ENCODE results near the gene GSDMA.
A peak's percentile ranks its signal among the peaks of the same experiment; 100 is the strongest.
"Not testable (repeated sequence)": the region's sequence is repeated elsewhere in the genome, so short reads cannot be mapped to it uniquely, and the experiment has no call there.

GSDMA gene

DNA sequence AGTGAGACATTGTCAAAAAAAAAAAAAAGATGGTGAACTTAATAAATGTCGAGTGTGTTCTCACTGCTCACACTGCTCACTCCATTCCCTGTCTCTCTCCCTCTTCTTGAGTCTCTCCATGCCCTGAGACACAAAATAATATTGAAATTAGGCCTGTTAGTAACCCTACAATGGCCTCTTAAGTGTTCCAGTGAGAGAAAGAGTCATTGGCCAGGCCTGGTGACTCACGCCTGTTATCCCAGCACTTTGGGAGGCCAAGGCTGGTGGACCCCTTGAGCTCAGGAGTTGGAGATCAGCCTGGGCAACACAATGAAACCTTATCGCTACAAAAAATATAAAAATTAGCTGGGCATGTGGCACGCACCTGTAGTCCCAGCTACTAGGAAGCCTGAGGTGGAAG lies 36.3 kb downstream of the GSDMA start:
- DNase-seq, result no peak

DNA sequence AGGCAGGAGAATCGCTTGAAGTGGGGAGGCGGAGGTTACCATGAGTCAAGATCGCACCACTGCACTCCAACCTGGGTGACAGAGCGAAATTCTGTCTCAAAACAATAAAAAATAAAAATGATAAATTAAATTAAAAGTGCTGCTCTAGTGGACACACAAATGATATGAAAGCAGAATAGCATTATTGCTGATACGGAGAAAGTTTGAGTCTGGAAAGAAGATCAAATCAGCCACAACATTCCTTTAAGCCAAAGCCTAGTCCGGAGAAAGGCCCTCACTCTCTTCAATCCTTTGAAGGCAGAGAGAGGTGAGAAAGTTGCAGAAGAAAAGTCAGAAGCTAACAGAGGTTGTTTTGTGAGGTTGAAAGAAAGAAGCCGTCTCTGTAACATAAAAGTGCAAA lies 37.4 kb downstream of the GSDMA start:
- no peak for DNase-seq

DNA sequence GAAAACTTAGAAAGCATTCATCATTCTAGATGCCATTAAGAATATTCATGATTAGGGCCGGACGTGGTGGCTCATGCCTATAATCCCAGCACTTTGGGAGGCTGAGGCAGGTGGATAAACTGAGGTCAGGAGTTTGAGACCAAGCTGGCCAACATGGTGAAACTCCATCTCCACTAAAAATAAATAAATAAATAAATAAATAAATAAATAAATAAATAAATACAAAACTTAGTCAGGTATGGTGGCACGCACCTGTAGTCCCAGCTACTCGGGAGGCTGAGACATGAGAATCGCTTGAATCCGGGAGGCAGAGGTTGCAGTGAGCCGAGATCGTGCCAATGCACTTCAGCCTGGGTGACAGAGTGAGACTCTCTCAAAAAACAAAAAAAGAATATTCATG lies 38.5 kb downstream of the GSDMA start:
- DNase-seq, result not testable (repeated sequence)

DNA sequence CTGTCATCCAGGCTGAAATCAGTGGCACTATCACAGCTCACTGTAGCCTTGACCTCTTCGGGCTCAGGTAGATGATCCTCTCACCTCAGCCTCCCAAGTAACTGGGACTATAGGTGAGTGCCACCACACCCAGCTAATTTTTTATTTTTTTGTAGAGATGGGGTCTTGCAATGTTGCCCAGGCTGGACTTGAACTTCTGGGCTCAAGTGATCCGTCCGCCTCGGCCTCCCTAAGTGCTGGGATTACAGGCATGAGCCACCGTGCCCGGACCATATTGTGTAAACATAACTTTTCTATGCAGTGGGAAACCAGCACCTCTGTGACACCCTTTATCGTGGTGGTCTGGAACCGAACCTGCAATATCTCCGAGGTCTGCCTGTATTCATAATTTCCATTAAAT lies 41.3 kb downstream of the GSDMA start:
- DNase-seq, result no peak

DNA sequence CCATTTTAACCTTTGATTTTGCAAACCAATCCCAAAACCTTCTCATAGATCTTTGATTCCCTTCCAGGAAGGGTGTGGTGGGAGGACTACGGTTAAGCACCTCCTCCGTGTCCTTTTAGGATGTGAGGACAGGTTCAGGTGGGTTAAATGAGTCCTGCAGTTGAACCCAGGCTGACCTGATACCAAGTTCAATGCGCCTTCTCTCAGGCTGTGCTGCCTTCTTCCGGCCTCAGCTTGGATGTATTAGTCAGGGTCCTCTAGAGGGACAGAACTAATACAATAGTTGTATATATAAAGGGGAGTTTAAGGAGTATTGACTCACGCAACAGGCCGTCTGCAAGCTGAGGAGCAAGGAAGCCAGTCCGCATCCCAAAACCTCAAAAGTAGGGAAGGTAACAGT lies 41.9 kb downstream of the GSDMA start:
- DNase-seq, result no peak

DNA sequence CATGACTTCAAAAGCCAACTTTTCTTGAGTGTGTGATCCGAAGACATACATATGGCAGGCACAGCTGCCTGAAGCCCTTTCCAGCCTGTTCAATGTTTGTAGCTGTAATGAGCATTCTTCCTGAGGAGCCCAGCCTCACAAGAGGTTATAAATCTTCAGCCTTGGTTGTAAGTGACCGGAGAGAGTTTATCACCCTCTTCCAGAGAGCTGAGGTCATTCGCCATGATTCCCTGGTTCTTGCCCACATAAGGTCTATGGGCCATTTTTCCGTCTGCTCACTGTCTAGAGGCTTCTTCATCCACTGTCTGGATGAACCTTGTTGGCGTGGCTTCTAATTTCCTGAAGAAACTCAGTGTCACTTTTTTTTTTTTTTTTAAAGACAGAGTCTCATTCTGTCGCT lies 42.7 kb downstream of the GSDMA start:
- no peak for DNase-seq

DNA sequence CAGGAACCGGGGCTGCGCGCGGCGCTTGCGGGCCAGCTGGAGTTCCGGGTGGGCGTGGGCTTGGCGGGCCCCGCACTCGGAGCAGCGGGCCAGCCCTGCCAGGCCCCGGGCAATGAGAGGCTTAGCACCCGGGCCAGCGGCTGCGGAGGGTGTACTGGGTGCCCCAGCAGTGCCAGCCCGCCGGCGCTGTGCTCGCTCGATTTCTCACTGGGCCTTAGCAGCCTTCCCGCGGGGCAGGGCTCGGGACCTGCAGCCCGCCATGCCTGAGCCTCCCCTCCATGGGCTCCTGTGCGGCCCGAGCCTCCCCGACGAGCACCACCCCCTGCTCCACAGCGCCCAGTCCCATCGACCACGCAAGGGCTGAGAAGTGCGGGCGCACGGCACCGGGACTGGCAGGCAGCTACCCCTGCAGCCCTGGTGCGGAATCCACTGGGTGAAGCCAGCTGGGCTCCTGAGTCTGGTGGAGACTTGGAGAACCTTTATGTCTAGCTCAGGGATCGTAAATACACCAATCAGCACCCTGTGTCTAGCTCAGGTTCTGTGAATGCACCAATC lies 48.2 kb downstream of the GSDMA start:
- not testable (repeated sequence) for DNase-seq

DNA sequence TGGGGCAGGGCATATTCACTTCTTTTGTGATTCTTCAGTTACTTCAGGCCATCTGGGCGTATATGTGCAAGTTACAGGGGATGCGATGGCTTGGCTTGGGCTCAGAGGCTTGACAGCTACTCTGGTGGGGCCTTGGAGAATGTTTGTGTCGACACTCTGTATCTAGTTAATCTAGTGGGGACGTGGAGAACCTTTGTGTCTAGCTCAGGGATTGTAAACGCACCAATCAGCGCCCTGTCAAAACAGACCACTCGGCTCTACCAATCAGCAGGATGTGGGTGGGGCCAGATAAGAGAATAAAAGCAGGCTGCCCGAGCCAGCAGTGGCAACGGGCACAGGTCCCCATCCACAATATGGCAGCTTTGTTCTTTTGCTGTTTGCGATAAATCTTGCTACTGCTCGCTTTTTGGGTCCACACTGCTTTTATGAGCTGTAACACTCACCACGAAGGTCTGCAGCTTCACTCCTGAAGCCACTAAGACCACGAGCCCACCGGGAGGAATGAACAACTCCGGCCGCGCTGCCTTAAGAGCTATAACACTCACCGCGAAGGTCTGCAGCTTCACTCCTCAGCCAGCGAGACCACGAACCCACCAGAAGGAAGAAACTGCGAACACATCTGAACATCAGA lies 49.3 kb downstream of the GSDMA start:
- not testable (repeated sequence) for DNase-seq

DNA sequence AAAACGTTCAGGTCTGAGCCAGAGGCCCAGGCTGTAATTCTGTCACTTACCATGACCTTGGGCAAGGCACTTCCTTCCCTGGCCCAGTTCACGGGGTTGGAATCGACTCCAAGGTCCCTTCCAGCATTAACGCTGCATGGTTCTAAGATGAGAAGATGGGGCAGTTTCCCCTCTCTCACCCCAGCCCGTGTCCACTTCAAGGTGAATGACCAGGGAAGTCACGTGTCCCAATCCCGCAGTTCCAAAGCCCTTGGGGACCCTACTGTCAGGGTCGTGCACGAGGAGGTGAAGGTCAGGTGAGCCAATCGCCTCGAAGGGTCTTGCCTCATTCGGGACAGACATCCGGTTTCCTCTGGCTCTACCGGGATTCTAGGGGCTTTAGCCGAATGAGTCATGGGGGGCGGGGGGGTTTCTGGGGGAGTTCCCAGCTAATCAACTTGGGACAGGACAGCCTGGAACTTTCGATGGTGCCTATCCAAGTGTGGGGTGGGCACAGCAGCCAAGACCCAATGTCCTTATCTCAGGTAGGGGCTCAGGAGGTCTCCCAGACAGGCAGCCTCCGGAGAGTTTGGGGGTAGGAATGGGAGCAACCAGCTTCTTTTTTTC lies 51.7 kb downstream of the GSDMA start:
- peak; percentile 45 to 69 (median 67) for DNase-seq

DNA sequence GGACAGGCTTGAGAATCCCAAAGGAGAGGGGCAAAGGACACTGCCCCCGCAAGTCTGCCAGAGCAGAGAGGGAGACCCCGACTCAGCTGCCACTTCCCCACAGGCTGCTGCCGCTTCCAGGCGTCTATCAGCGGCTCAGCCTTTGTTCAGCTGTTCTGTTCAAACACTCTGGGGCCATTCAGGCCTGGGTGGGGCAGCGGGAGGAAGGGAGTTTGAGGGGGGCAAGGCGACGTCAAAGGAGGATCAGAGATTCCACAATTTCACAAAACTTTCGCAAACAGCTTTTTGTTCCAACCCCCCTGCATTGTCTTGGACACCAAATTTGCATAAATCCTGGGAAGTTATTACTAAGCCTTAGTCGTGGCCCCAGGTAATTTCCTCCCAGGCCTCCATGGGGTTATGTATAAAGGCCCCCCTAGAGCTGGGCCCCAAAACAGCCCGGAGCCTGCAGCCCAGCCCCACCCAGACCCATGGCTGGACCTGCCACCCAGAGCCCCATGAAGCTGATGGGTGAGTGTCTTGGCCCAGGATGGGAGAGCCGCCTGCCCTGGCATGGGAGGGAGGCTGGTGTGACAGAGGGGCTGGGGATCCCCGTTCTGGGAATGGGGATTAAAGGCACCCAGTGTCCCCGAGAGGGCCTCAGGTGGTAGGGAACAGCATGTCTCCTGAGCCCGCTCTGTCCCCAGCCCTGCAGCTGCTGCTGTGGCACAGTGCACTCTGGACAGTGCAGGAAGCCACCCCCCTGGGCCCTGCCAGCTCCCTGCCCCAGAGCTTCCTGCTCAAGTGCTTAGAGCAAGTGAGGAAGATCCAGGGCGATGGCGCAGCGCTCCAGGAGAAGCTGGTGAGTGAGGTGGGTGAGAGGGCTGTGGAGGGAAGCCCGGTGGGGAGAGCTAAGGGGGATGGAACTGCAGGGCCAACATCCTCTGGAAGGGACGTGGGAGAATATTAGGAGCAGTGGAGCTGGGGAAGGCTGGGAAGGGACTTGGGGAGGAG lies 52.5 kb downstream of the GSDMA start, which contains the start of gene CSF3:
Gene CSF3 (plus strand): TSS at position 436 of the 993 bp plus-strand sequence. CDS start 35 bp downstream, at position 471.
- DNase-seq, result peak; percentile 68 to 89 (median 75)

DNA sequence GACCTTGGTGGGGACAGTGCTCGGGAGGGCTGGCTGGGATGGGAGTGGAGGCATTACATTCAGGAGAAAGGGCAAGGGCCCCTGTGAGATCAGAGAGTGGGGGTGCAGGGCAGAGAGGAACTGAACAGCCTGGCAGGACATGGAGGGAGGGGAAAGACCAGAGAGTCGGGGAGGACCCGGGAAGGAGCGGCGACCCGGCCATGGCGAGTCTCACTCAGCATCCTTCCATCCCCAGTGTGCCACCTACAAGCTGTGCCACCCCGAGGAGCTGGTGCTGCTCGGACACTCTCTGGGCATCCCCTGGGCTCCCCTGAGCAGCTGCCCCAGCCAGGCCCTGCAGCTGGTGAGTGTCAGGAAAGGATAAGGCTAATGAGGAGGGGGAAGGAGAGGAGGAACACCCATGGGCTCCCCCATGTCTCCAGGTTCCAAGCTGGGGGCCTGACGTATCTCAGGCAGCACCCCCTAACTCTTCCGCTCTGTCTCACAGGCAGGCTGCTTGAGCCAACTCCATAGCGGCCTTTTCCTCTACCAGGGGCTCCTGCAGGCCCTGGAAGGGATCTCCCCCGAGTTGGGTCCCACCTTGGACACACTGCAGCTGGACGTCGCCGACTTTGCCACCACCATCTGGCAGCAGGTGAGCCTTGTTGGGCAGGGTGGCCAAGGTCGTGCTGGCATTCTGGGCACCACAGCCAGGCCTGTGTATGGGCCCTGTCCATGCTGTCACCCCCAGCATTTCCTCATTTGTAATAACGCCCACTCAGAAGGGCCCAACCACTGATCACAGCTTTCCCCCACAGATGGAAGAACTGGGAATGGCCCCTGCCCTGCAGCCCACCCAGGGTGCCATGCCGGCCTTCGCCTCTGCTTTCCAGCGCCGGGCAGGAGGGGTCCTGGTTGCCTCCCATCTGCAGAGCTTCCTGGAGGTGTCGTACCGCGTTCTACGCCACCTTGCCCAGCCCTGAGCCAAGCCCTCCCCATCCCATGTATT lies 53.5 kb downstream of the GSDMA start:
- peak in 2 of 3 donors; percentile 35 to 55 for DNase-seq

DNA sequence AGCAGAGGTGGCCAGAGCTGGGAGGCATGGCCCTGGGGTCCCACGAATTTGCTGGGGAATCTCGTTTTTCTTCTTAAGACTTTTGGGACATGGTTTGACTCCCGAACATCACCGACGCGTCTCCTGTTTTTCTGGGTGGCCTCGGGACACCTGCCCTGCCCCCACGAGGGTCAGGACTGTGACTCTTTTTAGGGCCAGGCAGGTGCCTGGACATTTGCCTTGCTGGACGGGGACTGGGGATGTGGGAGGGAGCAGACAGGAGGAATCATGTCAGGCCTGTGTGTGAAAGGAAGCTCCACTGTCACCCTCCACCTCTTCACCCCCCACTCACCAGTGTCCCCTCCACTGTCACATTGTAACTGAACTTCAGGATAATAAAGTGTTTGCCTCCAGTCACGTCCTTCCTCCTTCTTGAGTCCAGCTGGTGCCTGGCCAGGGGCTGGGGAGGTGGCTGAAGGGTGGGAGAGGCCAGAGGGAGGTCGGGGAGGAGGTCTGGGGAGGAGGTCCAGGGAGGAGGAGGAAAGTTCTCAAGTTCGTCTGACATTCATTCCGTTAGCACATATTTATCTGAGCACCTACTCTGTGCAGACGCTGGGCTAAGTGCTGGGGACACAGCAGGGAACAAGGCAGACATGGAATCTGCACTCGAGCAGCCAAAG lies 54.7 kb downstream of the GSDMA start:
- DNase-seq, result no peak

DNA sequence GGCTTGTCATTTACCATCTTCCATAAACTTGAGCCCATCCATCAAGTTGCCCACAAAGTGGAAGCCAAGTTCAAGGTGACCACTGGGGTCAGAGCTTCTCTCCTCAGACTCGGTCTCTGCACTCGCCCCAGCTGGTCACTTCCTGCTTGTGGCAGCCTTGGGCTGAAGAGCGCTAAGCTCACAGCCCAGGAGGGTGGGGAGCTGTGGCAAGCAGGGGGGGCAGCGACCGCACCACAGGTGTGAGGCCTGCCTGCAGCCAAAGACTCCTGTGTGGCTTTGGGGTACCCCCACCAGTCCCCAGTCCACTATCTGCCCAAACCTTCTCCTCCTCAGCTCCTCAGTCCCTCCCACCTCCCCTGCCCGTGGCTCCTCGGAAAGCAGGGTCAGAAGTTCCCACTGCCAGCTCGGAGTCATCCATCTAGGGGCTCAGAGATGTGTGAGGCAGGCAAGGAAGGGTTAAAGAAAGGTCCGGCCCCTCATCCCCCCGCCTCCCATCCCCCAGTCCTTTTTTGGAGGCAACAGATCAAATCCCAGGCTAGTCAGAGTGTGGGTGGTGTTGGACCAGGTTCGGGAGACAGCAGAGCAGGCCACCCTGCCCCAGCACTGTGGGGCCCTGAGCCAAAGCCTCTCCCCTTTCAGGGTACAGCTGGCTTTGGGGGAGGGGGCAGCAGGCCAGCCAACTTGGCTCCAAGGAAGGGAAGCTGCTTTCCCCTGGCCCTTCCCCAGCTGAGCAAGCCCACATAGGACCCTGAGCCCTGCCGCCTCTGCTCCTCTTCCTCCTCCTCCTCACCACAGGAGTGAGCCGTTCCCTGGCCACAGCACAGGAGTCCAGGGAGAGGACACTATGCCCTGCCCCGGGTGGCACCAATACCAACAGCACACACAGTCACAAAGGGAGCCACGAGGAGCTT lies 55.7 kb downstream of the GSDMA start:
- DNase-seq, result no peak

DNA sequence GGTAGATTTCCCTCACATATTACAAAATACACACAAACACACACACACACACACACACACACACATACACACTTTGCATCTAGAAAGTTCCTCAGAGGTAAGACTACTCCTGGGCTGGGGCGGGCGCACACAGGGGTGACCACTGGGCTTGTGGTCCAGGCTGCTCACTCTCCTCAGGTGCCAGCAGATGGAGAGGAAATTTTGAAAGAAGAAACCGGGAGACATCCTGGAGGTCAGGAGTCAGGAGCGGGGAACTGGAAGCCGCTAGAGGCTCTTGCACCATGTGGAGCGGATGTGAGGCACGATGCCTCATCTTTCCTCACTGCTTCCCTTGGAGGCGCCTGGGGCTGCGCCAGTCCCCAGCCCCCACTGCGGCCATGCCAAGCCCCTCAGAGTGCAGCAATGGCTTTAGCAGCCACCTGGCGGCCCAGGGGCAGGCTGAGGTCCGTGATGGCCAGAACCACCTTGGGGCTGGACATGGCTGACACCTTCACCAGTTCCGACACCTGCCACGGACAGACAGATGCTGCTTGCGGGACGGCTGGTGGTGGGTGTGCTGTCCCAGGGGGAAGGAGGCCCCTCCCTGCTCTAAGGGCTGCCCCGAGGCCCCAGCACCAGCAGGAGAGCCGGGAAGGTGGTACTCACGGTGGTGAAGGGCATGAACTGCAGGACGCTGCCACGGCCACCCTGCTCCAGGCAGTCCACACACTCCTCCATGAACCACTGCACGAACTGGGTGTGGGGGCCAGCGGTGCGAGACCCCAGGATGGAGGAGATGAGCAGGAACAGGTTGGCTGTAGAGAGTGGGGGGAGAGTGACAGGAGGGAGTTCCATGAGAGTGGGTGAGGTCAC lies 56.6 kb downstream of the GSDMA start:
- DNase-seq, result no peak

DNA sequence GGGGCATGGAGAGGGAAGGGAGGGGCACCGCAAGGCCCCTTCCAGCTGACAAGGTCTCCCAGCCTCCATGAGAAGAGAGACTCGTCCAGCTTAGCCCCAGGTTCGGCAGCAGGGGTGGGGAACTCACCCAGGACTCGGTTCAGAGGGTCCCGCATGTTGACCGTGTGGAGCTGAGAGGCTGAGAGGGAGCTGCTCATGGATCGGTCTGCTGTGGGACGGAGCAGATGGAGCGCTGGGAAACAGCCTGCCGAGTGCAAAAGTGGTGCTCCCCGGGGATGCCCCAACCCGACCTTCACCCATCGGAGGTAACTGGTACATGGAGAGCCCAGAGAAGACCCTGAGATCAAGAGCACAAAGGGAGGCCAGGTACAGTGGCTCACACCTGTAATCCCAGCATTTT lies 57.3 kb downstream of the GSDMA start:
- no peak for DNase-seq

DNA sequence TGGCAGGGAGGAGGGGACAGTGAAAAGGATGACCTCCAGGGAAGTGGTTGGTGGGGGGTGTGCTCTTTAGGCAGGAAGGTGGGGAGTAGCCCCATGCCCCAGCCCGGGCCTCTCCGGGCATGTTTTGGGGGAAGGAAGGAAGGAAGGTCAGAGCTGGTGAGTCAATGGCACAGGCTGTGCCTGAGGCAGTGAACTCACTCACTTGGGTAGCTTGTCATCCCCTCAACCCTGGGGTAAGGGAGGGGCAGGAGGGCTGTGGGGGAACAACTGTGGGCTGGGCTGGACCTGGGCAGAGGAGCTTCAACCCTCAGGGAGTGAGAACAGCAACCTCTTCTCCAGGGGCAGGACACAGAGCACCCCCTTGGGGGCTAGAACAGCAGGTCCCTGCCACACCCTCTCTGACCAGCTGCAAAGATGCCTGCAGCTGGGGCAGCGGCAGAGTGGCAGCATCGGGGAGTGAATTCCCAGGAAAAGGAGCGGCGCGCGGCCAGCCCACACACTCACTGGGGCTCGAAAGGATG lies 58.7 kb downstream of the GSDMA start:
- peak in 2 of 3 donors; percentile 14 to 40 for DNase-seq

DNA sequence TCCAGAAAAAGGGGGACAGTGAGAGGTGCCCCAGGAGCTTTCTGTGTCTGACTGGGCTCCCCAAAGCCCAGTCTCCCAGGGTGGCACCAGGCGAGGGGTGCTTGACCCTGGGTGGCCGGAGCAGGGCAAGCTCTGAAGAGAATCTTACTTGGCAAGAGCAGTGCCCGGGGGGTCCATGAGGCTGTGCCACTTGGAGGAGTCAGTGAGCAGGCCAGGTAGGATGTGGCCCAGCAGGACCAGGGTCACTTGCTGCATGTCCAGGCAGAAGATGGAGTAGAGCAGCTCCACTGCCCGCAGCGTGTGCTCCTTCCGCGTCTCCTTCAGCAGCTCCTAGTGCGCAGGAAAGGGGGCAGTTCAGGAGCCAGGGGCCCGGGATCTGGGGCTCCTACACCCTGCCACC lies 59.7 kb downstream of the GSDMA start:
- DNase-seq, result no peak

DNA sequence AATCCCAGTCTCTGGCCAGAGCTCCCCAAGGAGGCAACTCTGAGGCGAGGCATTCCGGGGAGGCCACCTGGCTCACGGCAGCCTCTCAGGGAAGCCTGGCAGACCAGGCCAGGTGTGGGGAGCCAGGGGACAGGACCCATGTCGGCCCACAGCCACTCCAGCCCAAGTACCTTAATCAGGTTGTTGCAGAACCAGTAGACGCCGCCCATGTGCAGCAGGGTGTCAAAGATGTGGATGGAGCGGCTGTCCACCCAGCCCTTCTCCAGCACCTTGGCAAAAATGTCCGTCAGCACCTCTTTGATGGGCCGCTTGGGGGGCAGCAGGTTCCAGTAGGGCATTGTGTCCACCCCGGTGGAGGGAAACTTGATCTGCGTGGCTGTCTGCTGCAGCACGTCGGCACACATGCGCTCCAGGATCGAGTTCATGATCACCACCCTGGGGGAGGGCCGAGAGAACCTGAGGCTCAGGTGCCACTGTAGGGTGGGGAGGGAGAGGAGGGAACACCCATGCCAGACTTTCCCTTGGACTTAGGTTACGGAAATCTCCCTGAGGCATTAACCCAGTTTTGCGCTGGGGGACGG lies 60.2 kb downstream of the GSDMA start:
- DNase-seq, result no peak
